ENCODE results near the gene EXOC6B.
A peak's percentile ranks its signal among the peaks of the same experiment; 100 is the strongest.
"Not testable (repeated sequence)": the region's sequence is repeated elsewhere in the genome, so short reads cannot be mapped to it uniquely, and the experiment has no call there.

The EXOC6B gene

GRCh38 chr2:72602711-72603110 is 223.1 kb downstream of the EXOC6B start:
- no peak overlapping the region for H3K4me3 ChIP-seq (ENCODE audit: low read length)
- no peak for TF ChIP-seq CTCF (conservative IDR thresholded peaks at IDR 0.05; ENCODE audit: low read length)

GRCh38 chr2:72602095-72602494 is 223.7 kb downstream of the EXOC6B start:
- no peak for DNase-seq (ENCODE audit: low read depth)
- no peak for TF ChIP-seq CTCF (conservative IDR thresholded peaks at IDR 0.05; ENCODE audit: low read length)
- no peak overlapping the region for H3K4me3 ChIP-seq (ENCODE audit: low read length)

More at GRCh38 chr2:72602711-72603110, 223.1 kb downstream of the EXOC6B start:
- DNase-seq (ENCODE audit: low read depth) = no peak

GRCh38 chr2:72583836-72584235 is 242.0 kb downstream of the EXOC6B start:
- not testable (repeated sequence) for H3K4me3 ChIP-seq (ENCODE audit: low read length); DNase-seq (ENCODE audit: low read depth)

GRCh38 chr2:72583376-72583775 is 242.5 kb downstream of the EXOC6B start:
- no peak for TF ChIP-seq CTCF (conservative IDR thresholded peaks at IDR 0.05; ENCODE audit: low read length)
- DNase-seq (ENCODE audit: low read depth) = peak; percentile 16
- no peak overlapping the region for H3K4me3 ChIP-seq (ENCODE audit: low read length)

- no peak; the same call in 1 of the 2 replicates for TF ChIP-seq CTCF (conservative IDR thresholded peaks at IDR 0.05; ENCODE audit: low read length)
- no peak overlapping the region for H3K4me3 ChIP-seq (ENCODE audit: low read length)
- no peak for DNase-seq (ENCODE audit: low read depth)
Observed at GRCh38 chr2:72581560-72582181, 244.2 kb downstream of the EXOC6B start.

- DNase-seq (ENCODE audit: low read depth) = peak; percentile 66
- no peak overlapping the region for H3K4me3 ChIP-seq (ENCODE audit: low read length)
- peak; percentile 75 for TF ChIP-seq CTCF (conservative IDR thresholded peaks at IDR 0.05; ENCODE audit: low read length)
Observed at GRCh38 chr2:72579591-72580180, 246.1 kb downstream of the EXOC6B start.

- TF ChIP-seq CTCF (conservative IDR thresholded peaks at IDR 0.05; ENCODE audit: low read length) = no peak
- no peak overlapping the region for H3K4me3 ChIP-seq (ENCODE audit: low read length)
Observed at GRCh38 chr2:72576861-72577260, 249.0 kb downstream of the EXOC6B start.

More at GRCh38 chr2:72576861-72577260, 249.0 kb downstream of the EXOC6B start:
- DNase-seq (ENCODE audit: low read depth) = peak; percentile 73

All from AG10803 (cell line).